ENCODE measurements around the gene USP49. TPM values are rescaled to one million over a fixed set of nuclear protein-coding genes. Genes with fewer than 3 reads are reported as not detected.

USP49 gene
- total and polyA plus RNA-seq, 2 of the 4 experiments (the other 2 are of a cell fraction): 1.4 to 2.1 TPM

GRCh38 chr6:41780551-41781365 lies 114.4 kb downstream of the USP49 start, which contains the start of gene PRICKLE4:
TSS of gene PRICKLE4 (plus strand) at chr6:41780782. CDS start at chr6:41783474, 2,692 bp downstream.
- dilution Hi-C loops (cut with HindIII; ENCODE audit: low sequenced_read_pairs, unreplicated experiment) (no loop called here), in situ Hi-C loops (cut with MboI; ENCODE audit: low sequenced_read_pairs) (loop anchor here (5.0 to 10.0 kb wide), 2 partner anchors 154 to 267 kb away; no protein-coding TSS in a partner anchor), intact Hi-C loops (cut with micrococcal nuclease) (loop anchor here (1.0 to 10.0 kb wide), 4 partner anchors 157 to 434 kb away; partner anchors contain the start of gene MRPS10)
- no TSS peak for BruUV-seq (replicated peaks)
- Histone ChIP-seq H4K91ac (ENCODE audit: insufficient read depth, low read depth, low read length) (0 out of 2 replicates have a peak within 1 kb of the TSS, but pooled peaks have one; percentile 1), H3K9me3 (ENCODE audit: control insufficient read depth, insufficient read depth, low read length) (no peaks in the 10 kb centered on the region), H2AFZ (replicated peaks; ENCODE audit: low read length, poor library complexity) (peak within 1 kb of the TSS; percentile 93), H3K23ac (ENCODE audit: low read depth, low read length) (peak within 1 kb of the TSS; percentile 79), H4K20me1 (ENCODE audit: insufficient read depth, low read length) (no peaks in the 10 kb centered on the region), H3K4me2 (ENCODE audit: low read depth, low read length) (peak within 1 kb of the TSS; percentile 87), H2BK15ac (ENCODE audit: low read depth, low read length) (peak within 1 kb of the TSS; percentile 0; the same call in 1 of the 3 replicates), H3K4ac (ENCODE audit: low read depth, low read length) (peak within 1 kb of the TSS; percentile 58), H4K5ac (ENCODE audit: low read depth, low read length) (no peak within 1 kb of the TSS), H2BK120ac (ENCODE audit: low read depth, low read length) (peak within 1 kb of the TSS; percentile 22; the same call in 1 of the 2 replicates), H3K36me3 (ENCODE audit: control insufficient read depth, insufficient read depth, low read length) (peaks cover 4% of the 10 kb centered on the region; the same call in 1 of the 2 replicates), H3K9ac (ENCODE audit: low read depth, low read length) (peak within 1 kb of the TSS; percentile 54), H3K18ac (ENCODE audit: low read depth, low read length) (no peak within 1 kb of the TSS), H3K79me1 (ENCODE audit: low read depth in 1 of 2, low read length in 2 of 2) (peaks cover 10 to 31% of the 10 kb centered on the region in 2 experiments), H2AK5ac (ENCODE audit: low read depth, low read length) (peak within 1 kb of the TSS; percentile 61), H2BK20ac (ENCODE audit: low read depth, low read length) (no peak within 1 kb of the TSS), H3K4me3 (ENCODE audit: insufficient read depth, low read depth, low read length) (peak within 1 kb of the TSS; percentile 54), H3K27me3 (ENCODE audit: control insufficient read depth, insufficient read depth, low read length) (no peaks in the 10 kb centered on the region), H3K9me1 (ENCODE audit: insufficient read depth, low read length) (no peaks in the 10 kb centered on the region; the same call in 1 of the 2 replicates), H3K27ac (ENCODE audit: insufficient read depth, low read length) (peak within 1 kb of the TSS; percentile 38), H2AK9ac (replicated peaks; ENCODE audit: low read depth, low read length, poor library complexity) (peak within 1 kb of the TSS; percentile 31), H3K14ac (replicated peaks; ENCODE audit: low read depth, low read length) (peak within 1 kb of the TSS; percentile 44; the same call in 1 of the 2 replicates), H2BK5ac (ENCODE audit: low read depth, low read length, poor library complexity, severe bottlenecking) (peak within 1 kb of the TSS; percentile 6), H3K56ac (ENCODE audit: extremely low read depth, insufficient read depth, low read length) (no peak within 1 kb of the TSS), H4K8ac (ENCODE audit: low read depth in 2 of 2, low read length in 2 of 2) (peak within 1 kb of the TSS; percentile 15 to 18; a peak in 2 of 4 replicates), H3K4me1 (ENCODE audit: control insufficient read depth, insufficient read depth, low read length) (peaks cover 12% of the 10 kb centered on the region)
- WGBS, 2 experiments (ENCODE audit: extremely low coverage in 2 of 2, insufficient read length in 1 of 2): 0% methylated on average over 2 of the region's 36 CpGs; no CpG with 5 or more reads in 1 of the 2 experiments
- CTCF ChIA-PET: no interaction called here
- ATAC-seq (ENCODE audit: low read depth) (peak; percentile 5), DNase-seq (no peak)
- POLR2A ChIA-PET (ENCODE audit: unreplicated experiment): no interaction called here
- TF ChIP-seq CHD1 (IDR thresholded peaks at IDR 0.05; ENCODE audit: low read depth, low read length): no peak

Data from IMR-90 (cell line).